A673 (cell line): ENCODE data around the gene ANO4. TPM values are rescaled to one million over a fixed set of nuclear protein-coding genes. Genes with fewer than 3 reads are reported as not detected.

Experiments used
- BruUV-seq: library from RNA; stranded (reverse); fragments of 400-500 nt; replicated peaks from 2 replicates; lab custom pipeline; 2021; lab: Mats Ljungman, UMichigan
- CTCF ChIA-PET: fragments of 300-600 bp; sonication (Branson Sonifier 250); formaldehyde crosslinking; loops from one replicate; lab custom pipeline; 2022; ENCODE audit warnings: antibody characterized with exemption; lab: Charles Lee
- POLR2A ChIA-PET: fragments of 300-600 bp; sonication (Branson Sonifier 250); formaldehyde crosslinking; loops from one replicate; lab custom pipeline; 2022; ENCODE audit warnings: antibody characterized with exemption; ENCODE audit not compliant: low non-redundant PET; lab: Charles Lee
- DNase-seq: peaks from one replicate; pipeline ENCODE4 v3.0.0-alpha.2; 2015; ENCODE audit warnings: low spot score
- H3K27ac ChIP-seq: fragments of 200-600 bp; sonication (generic); 2 replicates; pipeline ENCODE4 v1.5.1; 2016; ENCODE audit warnings: mixed run types, low read depth, mild to moderate bottlenecking, mixed read lengths, antibody characterized with exemption, low read length; ENCODE audit not compliant: poor library complexity, severe bottlenecking
- H3K27me3 ChIP-seq: fragments of 200-600 bp; sonication (generic); replicated peaks from 2 replicates; pipeline ENCODE4 v1.6.1; 2017; ENCODE audit warnings: mixed run types, low read depth, mild to moderate bottlenecking, mixed read lengths, antibody characterized with exemption, low read length; ENCODE audit not compliant: insufficient read depth, poor library complexity
- H3K36me3 ChIP-seq: fragments of 200-600 bp; sonication (generic); 2 replicates; pipeline ENCODE4 v1.6.1; 2016; ENCODE audit warnings: mixed run types, mild to moderate bottlenecking, mixed read lengths, antibody characterized with exemption, low read length; ENCODE audit not compliant: insufficient read depth, poor library complexity, severe bottlenecking
- H3K4me1 ChIP-seq: fragments of 200-600 bp; sonication (generic); 2 replicates; pipeline ENCODE4 v1.6.1; 2017; ENCODE audit warnings: mixed run types, mild to moderate bottlenecking, mixed read lengths, antibody characterized with exemption, low read length; ENCODE audit not compliant: insufficient read depth, poor library complexity, severe bottlenecking
- H3K4me3 ChIP-seq: fragments of 200-600 bp; sonication (generic); 2 replicates; pipeline ENCODE4 v1.5.1; 2016; ENCODE audit warnings: low read depth, mixed run types, mild to moderate bottlenecking, mixed read lengths, low read length; ENCODE audit not compliant: poor library complexity, severe bottlenecking
- H3K9me3 ChIP-seq: fragments of 200-600 bp; sonication (generic); 2 replicates; pipeline ENCODE4 v1.6.1; 2016; ENCODE audit warnings: mixed run types, low read depth, mild to moderate bottlenecking, mixed read lengths, antibody characterized with exemption, low read length; ENCODE audit not compliant: poor library complexity, severe bottlenecking
- CTCF ChIP-seq: fragments of 300-800, 200-600 bp; sonication (generic); conservative IDR thresholded peaks from 2 replicates; pipeline ENCODE4 v1.5.1; 2017; ENCODE audit warnings: low read depth, mild to moderate bottlenecking, antibody characterized with exemption, low read length, moderate library complexity, mixed read lengths
- EZH2 ChIP-seq: fragments of 200-600 bp; sonication (generic); IDR thresholded peaks from 2 replicates; pipeline ENCODE4 v1.6.1; 2017; ENCODE audit warnings: borderline replicate concordance, low read depth, mild to moderate bottlenecking, mixed read lengths, antibody characterized with exemption, low read length; ENCODE audit not compliant: poor library complexity, severe bottlenecking
- intact Hi-C: fragments of 100-400 bp; cut with micrococcal nuclease; formaldehyde crosslinking; loops from one replicate; pipeline ENCODE4 v1.10.0; 2022; ENCODE audit not compliant: unreplicated experiment
- total RNA-seq: library from RNA; stranded (reverse); gene quantifications from 2 replicates; pipeline ENCODE4 v1.2.3, GENCODE V29; 2021

ANO4 gene
- total RNA-seq, 1 experiment from 2014 or later, result 9.3 TPM

- ChIA-PET POLR2A (no interaction called here), CTCF (no interaction called here)
- BruUV-seq, result no TSS peak
- Histone ChIP-seq H3K4me3 (no peak overlapping the region), H3K9me3 (no peaks in the 10 kb centered on the region), H3K4me1 (peaks cover 10% of the 10 kb centered on the region), H3K27me3 (no peaks in the 10 kb centered on the region), H3K27ac (no peak overlapping the region), H3K36me3 (no peaks in the 10 kb centered on the region)
- no peak for DNase-seq
- intact Hi-C loops, result no loop called here
- no peak for TF ChIP-seq CTCF
- no peak for TF ChIP-seq EZH2
These were observed 164.9 kb downstream of the ANO4 start for GRCh38 chr12:100959481-100959880.

GRCh38 chr12:100962086-100962712, 167.6 kb downstream of the ANO4 start:
- Histone ChIP-seq H3K36me3 (no peaks in the 10 kb centered on the region), H3K4me1 (peaks cover 13% of the 10 kb centered on the region), H3K27ac (no peak overlapping the region), H3K9me3 (no peaks in the 10 kb centered on the region), H3K4me3 (no peak overlapping the region), H3K27me3 (no peaks in the 10 kb centered on the region)
- no peak for DNase-seq
- intact Hi-C loops, result no loop called here
- no TSS peak for BruUV-seq
- TF ChIP-seq EZH2 (no peak), CTCF (no peak)
- ChIA-PET POLR2A (no interaction called here), CTCF (no interaction called here)

GRCh38 chr12:100963381-100963780, 168.8 kb downstream of the ANO4 start:
- ChIA-PET POLR2A (no interaction called here), CTCF (no interaction called here)
- no peak for DNase-seq
- Histone ChIP-seq H3K4me1 (peaks cover 20% of the 10 kb centered on the region), H3K4me3 (no peak overlapping the region), H3K36me3 (no peaks in the 10 kb centered on the region), H3K27me3 (no peaks in the 10 kb centered on the region), H3K27ac (no peak overlapping the region), H3K9me3 (no peaks in the 10 kb centered on the region)
- TF ChIP-seq EZH2 (no peak), CTCF (no peak)
- intact Hi-C loops, result no loop called here
- no TSS peak for BruUV-seq
